ENCODE measurements around the gene RAB11FIP5.

DNA sequence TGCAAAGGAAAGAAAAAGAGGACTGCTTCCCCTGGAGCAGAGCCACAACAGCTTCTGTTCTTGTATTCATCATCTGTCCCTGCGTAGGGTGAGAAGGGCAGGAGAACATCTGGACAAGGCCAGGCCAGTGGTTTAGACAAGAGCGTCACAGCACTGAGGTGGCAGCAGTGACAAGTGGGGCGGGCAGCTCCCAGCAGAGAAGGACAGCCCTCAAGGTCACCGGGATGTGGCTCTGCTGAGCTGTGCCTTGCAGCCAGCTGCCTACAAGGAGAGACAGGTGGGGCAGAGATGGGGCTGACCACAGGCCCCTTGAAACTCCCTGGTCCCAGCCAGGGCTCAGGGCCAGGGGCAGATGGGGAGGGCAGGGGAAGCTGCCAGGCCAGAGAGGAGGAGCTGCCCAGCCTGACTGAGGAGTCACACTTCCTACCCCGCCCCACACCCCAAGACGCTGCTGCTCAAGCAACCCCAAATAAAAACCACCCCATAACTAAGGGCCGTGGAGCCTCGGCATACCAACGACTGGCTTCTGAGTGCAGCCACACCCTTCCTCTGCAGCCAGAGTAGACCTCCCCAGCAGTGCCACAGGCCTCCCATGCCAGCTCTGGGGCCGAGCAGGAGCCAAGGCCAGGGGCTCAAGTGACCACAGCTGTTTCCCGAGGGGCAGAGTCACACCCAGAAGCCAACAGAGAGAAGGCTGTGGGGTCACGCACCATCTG is 5.4 kb downstream of the RAB11FIP5 start:
- no peak for TF ChIP-seq TAF1 (IDR thresholded peaks at IDR 0.05; ENCODE audit: low read depth, low read length)
- no peak for TF ChIP-seq PAX5 (IDR thresholded peaks at IDR 0.05; ENCODE audit: insufficient read depth, low read length, severe bottlenecking)
- no peak for TF ChIP-seq POLR2A (IDR thresholded peaks at IDR 0.05; ENCODE audit: low read depth, low read length)
- no peak for TF ChIP-seq POLR2AphosphoS5 (IDR thresholded peaks at IDR 0.05; ENCODE audit: low read depth, low read length)
- TF ChIP-seq POU2F2 (IDR thresholded peaks at IDR 0.05; ENCODE audit: low read depth, low read length): no peak
- no peak for TF ChIP-seq SPI1 (IDR thresholded peaks at IDR 0.05; ENCODE audit: low read depth, low read length)

Measured in GM12891 (cell line).